Activated naive CD8-positive, alpha-beta T cell treated with anti-CD3 and anti-CD28 coated beads, Interleukin-2, amount 50 U/mL, for 24 hours (primary cell): ENCODE measurements around the gene SLC22A3.
"Not testable (repeated sequence)": the region's sequence is repeated elsewhere in the genome, so short reads cannot be mapped to it uniquely, and the experiment has no call there.

Source experiments
- ATAC-seq: fragments of 150-1000 bp; cut with Tn5 transposase; one replicate; pipeline ENCODE4 v1.10.0; 2021
- DNase-seq: peaks from one replicate; pipeline ENCODE4 v3.0.0; 2021
- H3K27ac Mint-ChIP-seq: one replicate; pipeline ENCODE4 v1.8.0; 2021; ENCODE audit warnings: mild to moderate bottlenecking, mixed read lengths
- H3K27me3 Mint-ChIP-seq: one replicate; pipeline ENCODE4 v1.8.0; 2021; ENCODE audit warnings: mixed read lengths
- H3K36me3 Mint-ChIP-seq: one replicate; pipeline ENCODE4 v1.8.0; 2021; ENCODE audit warnings: low read depth, mixed read lengths
- H3K4me1 Mint-ChIP-seq: one replicate; pipeline ENCODE4 v1.8.0; 2021; ENCODE audit warnings: mixed read lengths
- H3K4me3 Mint-ChIP-seq: one replicate; pipeline ENCODE4 v1.8.0; 2021; ENCODE audit warnings: mild to moderate bottlenecking, moderate library complexity, mixed read lengths
- H3K9me3 Mint-ChIP-seq: one replicate; pipeline ENCODE4 v1.8.0; 2021; ENCODE audit warnings: mixed read lengths

The SLC22A3 gene

DNA sequence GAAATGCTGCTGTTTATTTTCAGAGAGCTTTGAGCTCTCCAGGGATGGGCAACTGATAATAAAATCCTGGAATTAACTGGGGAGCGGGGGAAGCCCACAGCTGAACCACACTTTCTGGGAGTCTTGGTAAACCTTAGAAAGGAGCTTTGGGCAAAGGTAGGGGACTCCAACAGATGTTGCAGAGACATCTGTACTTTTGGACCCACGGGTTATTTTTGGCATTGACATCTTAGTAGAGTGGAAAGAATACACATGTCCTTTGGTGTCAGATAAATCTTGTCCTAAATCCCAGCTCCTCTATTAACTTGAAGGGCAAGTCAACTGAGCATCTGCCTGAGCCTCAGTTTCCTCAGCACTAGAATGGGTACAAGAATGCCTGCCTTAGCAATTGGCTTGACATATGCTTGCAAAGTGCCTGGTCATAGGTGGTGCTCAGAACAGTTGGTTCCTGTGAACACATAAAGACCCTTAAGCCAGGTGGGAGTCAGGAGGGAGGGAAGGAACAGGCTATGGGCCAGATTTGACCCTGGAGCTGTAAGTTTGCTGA lies 5.8 kb downstream of the SLC22A3 start:
- no peak overlapping the region for H3K4me3 Mint-ChIP-seq
- ATAC-seq (no peak), DNase-seq (no peak)
- no peak overlapping the region for H3K27ac Mint-ChIP-seq
- peaks cover 4% of the 10 kb centered on the region for H3K4me1 Mint-ChIP-seq
- H3K36me3 Mint-ChIP-seq, result no peaks in the 10 kb centered on the region
- no peaks in the 10 kb centered on the region for H3K9me3 Mint-ChIP-seq
- H3K27me3 Mint-ChIP-seq, result peaks cover 42% of the 10 kb centered on the region

DNA sequence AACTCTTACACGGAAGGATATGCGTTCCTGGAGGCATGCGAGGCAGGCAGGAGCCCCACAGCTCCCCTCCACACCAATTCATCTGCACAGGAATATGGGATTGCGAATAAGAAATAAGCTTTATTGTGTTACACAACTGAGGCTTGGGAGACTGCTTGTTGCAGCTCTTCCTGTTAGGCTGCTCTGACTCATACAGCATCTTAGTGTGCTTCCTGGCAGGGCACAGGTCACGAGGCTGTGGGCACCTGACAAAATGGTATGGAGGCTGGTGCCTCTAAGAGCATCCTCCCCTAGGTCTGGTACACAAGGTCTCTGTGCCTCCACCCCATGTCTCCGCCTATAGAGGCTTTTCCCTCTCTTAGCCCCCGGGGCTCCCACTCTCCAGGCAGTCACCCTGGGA lies 6.8 kb downstream of the SLC22A3 start:
- Mint-ChIP-seq H3K4me3 (no peak overlapping the region), H3K27me3 (peaks cover 32% of the 10 kb centered on the region), H3K9me3 (no peaks in the 10 kb centered on the region), H3K27ac (no peak overlapping the region), H3K36me3 (no peaks in the 10 kb centered on the region), H3K4me1 (no peaks in the 10 kb centered on the region)
- DNase-seq, result no peak
- ATAC-seq, result no peak

DNA sequence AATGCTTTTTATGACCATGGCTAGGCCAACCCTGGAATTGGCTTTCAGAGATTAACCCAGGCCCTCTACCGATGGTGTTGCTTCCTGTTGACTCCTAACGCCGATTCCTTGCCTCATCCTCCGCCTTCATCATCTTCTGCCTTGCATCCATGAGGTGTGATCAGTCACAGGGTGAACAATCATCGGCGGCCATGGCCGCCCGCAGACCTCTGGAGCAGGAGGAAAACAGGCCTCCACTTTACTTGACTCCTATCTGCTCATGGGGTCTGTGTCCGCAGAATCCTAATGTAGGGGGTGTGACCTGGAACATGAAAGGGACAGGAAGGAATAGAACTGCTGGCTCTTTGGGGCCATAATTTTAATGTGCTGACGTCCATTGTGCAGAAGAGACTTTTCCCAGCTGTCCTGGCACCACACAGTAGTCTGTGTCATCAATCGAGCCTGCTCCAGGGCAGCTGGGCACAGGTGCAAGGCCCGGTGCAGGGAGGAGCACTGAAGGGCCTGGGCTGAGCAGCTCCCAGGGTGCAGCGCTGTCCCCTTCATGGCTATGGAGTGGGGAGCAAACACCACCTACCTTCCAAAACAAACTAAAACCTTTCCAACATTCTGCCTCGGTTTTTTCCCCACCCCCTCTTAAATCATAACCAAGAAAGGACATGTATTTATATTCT lies 8.0 kb downstream of the SLC22A3 start:
- ATAC-seq (no peak), DNase-seq (no peak)
- Mint-ChIP-seq H3K4me3 (no peak overlapping the region), H3K36me3 (no peaks in the 10 kb centered on the region), H3K27ac (no peak overlapping the region), H3K27me3 (peaks cover 23% of the 10 kb centered on the region), H3K9me3 (no peaks in the 10 kb centered on the region), H3K4me1 (no peaks in the 10 kb centered on the region)

DNA sequence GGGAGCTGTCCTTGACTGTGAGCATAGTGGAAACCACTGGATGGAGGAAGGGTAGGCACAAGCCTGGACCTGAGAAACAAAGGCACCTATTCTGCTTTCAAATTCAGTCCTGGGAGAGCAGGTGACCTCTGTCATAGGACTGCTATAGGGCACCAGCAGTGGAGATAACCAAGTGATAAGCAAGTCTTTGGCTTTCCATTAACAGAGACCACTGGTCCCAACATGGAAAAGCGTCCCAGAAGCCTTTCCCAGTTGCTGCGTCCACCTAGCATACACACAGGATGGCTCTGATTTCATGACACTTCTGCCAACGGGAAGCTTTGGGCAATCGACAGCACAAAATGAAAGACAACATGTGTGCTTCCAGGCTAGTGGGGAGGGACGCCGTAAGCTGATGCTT lies 8.9 kb downstream of the SLC22A3 start:
- H3K4me3 Mint-ChIP-seq, result no peak overlapping the region
- DNase-seq (no peak), ATAC-seq (no peak)
- H3K27me3 Mint-ChIP-seq, result peaks cover 15% of the 10 kb centered on the region
- H3K9me3 Mint-ChIP-seq, result no peaks in the 10 kb centered on the region
- H3K36me3 Mint-ChIP-seq, result no peaks in the 10 kb centered on the region
- no peak overlapping the region for H3K27ac Mint-ChIP-seq
- H3K4me1 Mint-ChIP-seq, result no peaks in the 10 kb centered on the region

DNA sequence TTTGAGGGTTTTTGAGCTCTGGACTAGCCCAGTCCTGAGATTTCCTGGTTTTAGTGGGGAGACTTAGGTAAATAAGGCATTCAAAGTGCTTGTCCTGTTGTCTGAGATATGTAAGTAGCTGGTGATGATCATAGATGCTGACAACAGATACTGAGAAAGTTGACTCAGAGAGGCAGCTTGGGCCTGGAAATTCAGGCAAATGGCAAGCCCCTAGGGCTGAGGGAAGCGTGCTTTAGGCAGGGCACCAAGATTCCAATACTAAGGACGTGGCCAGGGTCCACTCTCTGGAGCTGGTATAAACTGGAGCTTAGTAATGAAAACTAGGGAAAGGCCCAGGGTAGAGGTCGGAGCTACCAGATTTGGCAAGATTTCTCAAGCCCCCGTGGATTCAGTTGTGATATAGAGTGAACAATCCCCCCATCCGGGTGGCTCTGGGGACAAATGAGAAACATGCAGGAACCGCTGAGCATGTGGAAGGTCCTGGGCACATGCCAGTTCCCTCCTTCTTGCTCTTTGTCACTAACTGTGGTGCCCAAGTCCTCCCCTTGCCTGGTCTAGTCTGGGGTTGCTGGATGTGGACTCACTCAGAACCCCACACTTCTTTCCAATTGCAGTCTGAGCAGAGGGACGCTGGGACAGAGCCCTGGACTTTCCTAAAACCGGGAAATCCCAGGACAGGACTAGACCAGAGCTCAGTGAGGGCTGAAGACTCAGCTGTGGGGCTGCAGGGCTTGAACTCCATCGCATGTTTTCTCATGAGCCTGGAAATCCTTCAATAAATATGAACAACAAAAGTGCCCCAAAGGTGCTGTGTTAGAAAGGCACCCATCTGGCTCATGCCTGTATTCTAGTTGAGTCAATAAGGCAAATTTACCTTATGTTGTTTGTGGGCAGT lies 10.3 kb downstream of the SLC22A3 start:
- DNase-seq (no peak), ATAC-seq (no peak)
- H3K9me3 Mint-ChIP-seq, result no peaks in the 10 kb centered on the region
- no peak overlapping the region for H3K27ac Mint-ChIP-seq
- no peaks in the 10 kb centered on the region for H3K36me3 Mint-ChIP-seq
- no peaks in the 10 kb centered on the region for H3K4me1 Mint-ChIP-seq
- H3K27me3 Mint-ChIP-seq, result peaks cover 14% of the 10 kb centered on the region
- H3K4me3 Mint-ChIP-seq, result no peak overlapping the region

DNA sequence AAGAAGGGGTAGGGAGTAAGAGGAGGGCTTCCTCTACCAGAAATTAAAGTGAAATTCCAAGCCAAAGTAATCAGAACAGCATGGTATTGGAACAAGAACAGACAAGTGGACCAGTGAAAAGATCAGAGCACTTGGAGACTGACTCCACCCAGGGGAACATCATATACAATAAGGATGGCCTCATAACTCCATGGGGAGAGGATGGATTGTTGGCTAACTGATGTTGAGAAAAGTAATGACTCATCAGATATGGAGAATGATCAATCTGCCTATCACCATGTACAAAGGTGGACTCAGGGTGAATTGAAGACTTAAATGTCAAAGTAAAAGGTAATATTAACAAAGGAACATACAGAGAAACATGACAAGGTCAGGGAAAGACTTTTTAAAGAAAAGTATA lies 12.8 kb downstream of the SLC22A3 start:
- peaks cover 6% of the 10 kb centered on the region for H3K27me3 Mint-ChIP-seq
- H3K36me3 Mint-ChIP-seq, result no peaks in the 10 kb centered on the region
- no peak overlapping the region for H3K4me3 Mint-ChIP-seq
- no peak overlapping the region for H3K27ac Mint-ChIP-seq
- H3K9me3 Mint-ChIP-seq, result no peaks in the 10 kb centered on the region
- H3K4me1 Mint-ChIP-seq, result no peaks in the 10 kb centered on the region
- no peak for DNase-seq
- ATAC-seq, result no peak

DNA sequence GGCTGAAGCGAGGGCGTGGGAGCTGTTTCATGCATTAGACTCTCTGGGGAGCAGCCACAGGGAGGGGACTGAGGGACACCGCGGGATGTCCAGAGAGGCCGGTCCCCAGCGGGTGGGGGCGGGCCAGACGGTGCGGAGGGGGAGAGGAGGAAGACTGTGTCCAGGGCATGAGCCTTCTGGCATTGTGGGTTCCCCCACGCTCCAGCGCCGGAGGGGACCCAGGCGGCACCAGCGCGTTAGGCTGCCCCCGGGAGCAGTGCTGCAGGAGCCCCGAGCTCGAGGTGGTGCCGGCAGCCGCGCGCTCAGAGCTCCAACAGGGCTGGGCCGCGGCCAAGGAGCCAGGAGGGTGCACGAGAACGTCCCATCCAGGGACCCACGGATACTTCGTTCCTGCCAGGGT lies 14.4 kb downstream of the SLC22A3 start:
- ATAC-seq, result no peak

DNA sequence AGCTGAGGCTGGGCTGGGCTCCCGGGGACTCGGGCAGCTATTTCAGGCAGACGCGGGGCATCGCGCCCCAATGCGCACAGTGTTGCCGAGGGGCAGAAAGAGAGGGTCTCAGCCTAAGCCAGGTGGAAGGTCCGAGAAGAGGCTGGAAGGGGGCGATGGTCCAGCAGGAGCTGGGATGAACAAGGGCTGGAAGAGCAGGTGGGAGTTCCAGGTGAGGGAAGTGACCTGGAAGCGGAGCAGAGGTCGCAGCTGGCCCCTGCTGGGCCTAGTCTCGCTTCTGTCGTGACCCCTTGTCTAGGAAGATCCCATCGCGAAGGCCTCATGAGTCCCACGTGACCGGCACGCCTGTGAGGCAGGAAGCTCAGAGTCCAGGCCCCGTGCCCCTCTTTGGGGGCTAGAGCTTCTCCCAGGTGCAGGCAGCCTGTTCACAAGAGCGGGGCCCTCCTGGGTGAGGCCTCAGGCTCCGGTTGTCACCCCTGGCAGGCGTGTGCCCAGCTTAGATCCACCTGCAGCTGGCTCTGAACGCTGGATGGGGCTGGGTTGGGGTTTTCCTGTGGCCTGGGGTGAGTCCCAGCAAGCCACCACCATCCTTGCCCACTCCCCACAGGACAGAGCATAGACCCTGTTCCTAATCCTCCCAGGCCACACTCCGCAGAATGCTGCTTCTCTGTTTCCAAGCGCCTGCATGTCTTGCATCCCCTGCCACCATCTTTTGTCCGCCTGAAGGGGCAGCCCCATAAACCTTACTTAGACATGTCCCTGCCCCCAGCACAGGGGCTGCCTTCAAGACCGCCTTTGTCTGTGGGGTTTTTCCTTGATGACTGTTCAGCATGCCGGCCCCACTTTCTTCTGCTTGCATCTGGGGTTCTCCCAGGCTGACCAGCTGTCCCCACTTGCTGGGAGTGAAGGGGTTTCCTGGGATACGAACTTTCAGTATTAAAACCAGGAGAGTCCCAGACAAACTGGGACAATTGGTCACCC lies 15.1 kb downstream of the SLC22A3 start:
- H3K4me1 Mint-ChIP-seq, result no peaks in the 10 kb centered on the region
- peaks cover 3% of the 10 kb centered on the region for H3K27me3 Mint-ChIP-seq
- ATAC-seq, result no peak
- no peak overlapping the region for H3K27ac Mint-ChIP-seq
- DNase-seq, result no peak
- H3K9me3 Mint-ChIP-seq, result no peaks in the 10 kb centered on the region
- no peaks in the 10 kb centered on the region for H3K36me3 Mint-ChIP-seq
- H3K4me3 Mint-ChIP-seq, result no peak overlapping the region

More for the DNA sequence above, 14.4 kb downstream of the SLC22A3 start:
- Mint-ChIP-seq H3K27ac (no peak overlapping the region), H3K4me3 (no peak overlapping the region), H3K4me1 (no peaks in the 10 kb centered on the region), H3K27me3 (peaks cover 3% of the 10 kb centered on the region), H3K9me3 (no peaks in the 10 kb centered on the region), H3K36me3 (no peaks in the 10 kb centered on the region)
- no peak for DNase-seq

DNA sequence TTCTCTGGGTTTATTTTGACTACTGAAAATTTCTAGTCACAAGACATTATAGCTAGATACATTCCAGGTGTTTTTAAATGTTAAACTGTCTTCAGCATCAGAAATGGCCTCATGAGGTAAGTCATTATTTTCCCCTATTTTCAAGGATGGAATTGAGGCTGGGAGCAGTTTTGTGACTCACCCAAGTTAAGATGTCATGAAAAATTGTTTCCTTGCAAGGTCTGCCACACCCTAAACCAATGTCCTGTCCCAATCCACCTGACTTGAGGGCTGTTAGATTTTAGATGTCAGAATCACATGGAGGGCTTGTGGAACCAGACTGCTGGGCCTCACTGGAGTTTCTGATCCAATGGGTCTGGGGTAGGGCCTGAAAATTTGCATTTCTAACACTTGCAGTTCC lies 16.9 kb downstream of the SLC22A3 start:
- no peaks in the 10 kb centered on the region for H3K9me3 Mint-ChIP-seq
- no peak overlapping the region for H3K4me3 Mint-ChIP-seq
- no peak overlapping the region for H3K27ac Mint-ChIP-seq
- no peaks in the 10 kb centered on the region for H3K36me3 Mint-ChIP-seq
- ATAC-seq, result no peak
- H3K4me1 Mint-ChIP-seq, result no peaks in the 10 kb centered on the region
- H3K27me3 Mint-ChIP-seq, result peaks cover 3% of the 10 kb centered on the region
- DNase-seq, result no peak

DNA sequence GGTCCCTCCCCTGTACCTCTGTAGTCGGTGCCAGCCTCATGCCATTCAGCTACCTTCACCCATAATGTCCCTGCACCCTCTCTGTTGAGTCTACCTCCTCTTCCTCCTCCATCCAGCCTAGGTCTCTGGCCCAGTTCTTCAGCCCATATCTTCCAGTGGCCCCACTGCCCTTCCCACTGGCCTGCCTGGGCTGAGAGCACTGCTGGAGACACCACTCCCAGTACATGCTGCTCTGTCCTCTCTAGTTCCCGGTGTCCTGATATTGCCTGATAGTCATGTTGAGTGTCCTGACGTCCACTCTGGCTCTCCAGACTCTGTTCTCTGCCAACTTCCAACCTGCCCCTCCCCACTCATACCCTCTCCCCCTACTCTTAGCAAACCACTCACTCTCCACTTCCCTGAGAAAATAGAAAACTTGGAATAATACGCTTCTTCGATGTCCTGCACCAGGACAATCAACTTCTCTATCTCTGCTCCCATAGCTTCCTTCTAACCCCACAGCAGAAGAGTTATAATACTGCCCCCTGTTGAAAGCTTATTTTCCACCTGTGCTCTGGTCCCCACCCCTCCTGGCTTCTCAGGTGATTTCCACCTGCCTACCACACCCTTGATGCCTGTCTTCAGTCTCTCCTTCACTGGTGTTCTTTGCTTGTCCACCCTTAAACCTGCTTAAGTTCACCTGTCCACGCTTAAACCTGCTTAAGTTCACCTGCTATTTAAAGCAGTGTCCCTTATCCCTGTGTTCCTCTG lies 19.8 kb downstream of the SLC22A3 start:
- ATAC-seq (no peak), DNase-seq (no peak)
- Mint-ChIP-seq H3K4me3 (no peak overlapping the region), H3K9me3 (peaks cover 8% of the 10 kb centered on the region), H3K4me1 (no peaks in the 10 kb centered on the region), H3K27ac (no peak overlapping the region), H3K36me3 (no peaks in the 10 kb centered on the region), H3K27me3 (peaks cover 1% of the 10 kb centered on the region)

DNA sequence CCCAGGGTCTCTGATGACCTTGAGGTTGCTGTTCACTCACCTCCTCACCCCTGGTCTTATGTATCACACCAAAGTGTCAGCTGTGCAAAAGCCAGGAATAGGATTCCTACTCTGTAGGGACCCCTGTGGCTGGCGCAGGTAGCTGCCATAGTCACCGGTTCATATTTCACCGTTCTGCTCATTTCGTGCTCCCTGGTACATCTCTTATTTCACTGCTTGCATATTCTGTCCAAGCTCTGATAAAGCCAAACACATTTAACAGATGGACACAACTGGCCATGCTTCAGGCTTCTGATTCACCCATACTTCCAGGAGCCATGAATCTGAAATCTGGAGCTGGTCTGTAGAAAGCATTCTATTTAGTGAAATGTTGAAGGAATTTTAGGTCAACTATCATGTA lies 20.5 kb downstream of the SLC22A3 start:
- H3K27ac Mint-ChIP-seq, result no peak overlapping the region
- ATAC-seq, result no peak
- H3K27me3 Mint-ChIP-seq, result peaks cover 6% of the 10 kb centered on the region

DNA sequence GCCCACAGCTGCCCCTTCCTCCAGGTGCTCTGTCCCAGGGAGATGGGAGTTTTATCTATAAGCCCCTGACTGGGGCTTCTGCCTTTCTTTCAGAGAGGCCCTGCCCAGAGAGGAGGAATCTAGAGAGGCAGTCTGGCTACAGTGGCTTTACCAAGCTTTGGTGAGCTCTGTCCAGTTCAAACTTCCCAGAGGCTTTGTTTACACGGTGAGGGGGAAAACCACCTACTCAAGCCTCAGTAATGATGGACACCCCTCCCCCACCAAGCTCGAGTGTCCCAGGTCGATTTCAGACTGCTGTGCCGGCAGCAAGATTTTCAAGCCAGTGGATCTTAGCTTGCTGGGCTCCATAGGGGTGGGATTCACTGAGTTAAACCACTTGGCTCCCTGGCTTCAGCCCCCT lies 25.4 kb downstream of the SLC22A3 start:
- not testable (repeated sequence) for H3K9me3 Mint-ChIP-seq, H3K36me3 Mint-ChIP-seq, ATAC-seq, DNase-seq, H3K4me1 Mint-ChIP-seq, H3K4me3 Mint-ChIP-seq, H3K27ac Mint-ChIP-seq, H3K27me3 Mint-ChIP-seq

More for the DNA sequence above, 20.5 kb downstream of the SLC22A3 start:
- Mint-ChIP-seq H3K4me1 (no peaks in the 10 kb centered on the region), H3K9me3 (peaks cover 8% of the 10 kb centered on the region), H3K36me3 (no peaks in the 10 kb centered on the region), H3K4me3 (no peak overlapping the region)
- DNase-seq, result no peak

DNA sequence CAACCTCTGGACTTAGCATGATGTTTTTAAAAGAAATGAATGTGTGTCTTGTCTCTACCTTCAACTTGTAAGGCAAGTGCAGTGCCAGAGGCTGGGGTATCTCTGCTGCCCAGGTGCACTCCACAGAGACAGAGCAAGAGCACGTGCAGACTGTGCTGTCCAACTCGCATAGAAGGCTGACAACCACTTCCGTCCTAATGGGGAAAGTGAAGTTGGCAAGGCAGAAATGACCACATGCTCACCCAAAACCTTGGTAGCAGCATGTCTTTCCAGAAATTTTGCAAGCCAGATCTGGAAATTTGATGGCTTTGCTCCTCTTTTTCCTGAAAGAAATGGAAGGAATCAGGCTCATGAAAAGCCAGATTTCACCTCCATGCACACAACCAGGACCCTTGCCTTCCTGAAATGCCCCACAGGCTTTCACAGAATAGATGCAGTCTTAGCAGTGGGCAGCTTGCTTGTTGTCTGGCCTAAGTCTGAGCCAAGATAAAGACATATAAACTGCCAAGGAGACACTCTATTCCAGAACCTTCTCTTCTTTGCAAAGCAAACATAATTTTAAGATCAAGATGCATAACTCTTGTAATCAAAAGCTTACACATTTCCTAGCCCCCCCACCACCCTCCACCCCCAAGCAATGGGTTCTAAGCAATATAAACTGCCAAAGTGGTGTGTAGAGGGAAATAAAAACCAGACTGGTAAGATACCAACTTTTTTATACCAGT lies 26.8 kb downstream of the SLC22A3 start:
- no peaks in the 10 kb centered on the region for H3K4me1 Mint-ChIP-seq
- DNase-seq (no peak), ATAC-seq (no peak)
- H3K9me3 Mint-ChIP-seq, result peaks cover 8% of the 10 kb centered on the region
- no peak overlapping the region for H3K4me3 Mint-ChIP-seq
- H3K27ac Mint-ChIP-seq, result no peak overlapping the region
- H3K27me3 Mint-ChIP-seq, result peaks cover 9% of the 10 kb centered on the region
- no peaks in the 10 kb centered on the region for H3K36me3 Mint-ChIP-seq
